PFSK-1 (cell line): ENCODE data around the gene NR1H3.

ENCODE experiments used
- POLR2AphosphoS5 ChIP-seq: IDR thresholded peaks from 2 replicates; pipeline ENCODE4 v1.6.1; 2012; ENCODE audit warnings: low read depth, mild to moderate bottlenecking, control low read depth, low read length, moderate library complexity
- SIN3A ChIP-seq: IDR thresholded peaks from 2 replicates; pipeline ENCODE4 v1.6.1; 2012; ENCODE audit warnings: mild to moderate bottlenecking, low read length, moderate library complexity, borderline replicate concordance; ENCODE audit not compliant: insufficient read depth
- TAF1 ChIP-seq: IDR thresholded peaks from 2 replicates; pipeline ENCODE4 v1.6.1; 2012; ENCODE audit warnings: low read length, control low read depth, borderline replicate concordance; ENCODE audit not compliant: insufficient read depth

DNA sequence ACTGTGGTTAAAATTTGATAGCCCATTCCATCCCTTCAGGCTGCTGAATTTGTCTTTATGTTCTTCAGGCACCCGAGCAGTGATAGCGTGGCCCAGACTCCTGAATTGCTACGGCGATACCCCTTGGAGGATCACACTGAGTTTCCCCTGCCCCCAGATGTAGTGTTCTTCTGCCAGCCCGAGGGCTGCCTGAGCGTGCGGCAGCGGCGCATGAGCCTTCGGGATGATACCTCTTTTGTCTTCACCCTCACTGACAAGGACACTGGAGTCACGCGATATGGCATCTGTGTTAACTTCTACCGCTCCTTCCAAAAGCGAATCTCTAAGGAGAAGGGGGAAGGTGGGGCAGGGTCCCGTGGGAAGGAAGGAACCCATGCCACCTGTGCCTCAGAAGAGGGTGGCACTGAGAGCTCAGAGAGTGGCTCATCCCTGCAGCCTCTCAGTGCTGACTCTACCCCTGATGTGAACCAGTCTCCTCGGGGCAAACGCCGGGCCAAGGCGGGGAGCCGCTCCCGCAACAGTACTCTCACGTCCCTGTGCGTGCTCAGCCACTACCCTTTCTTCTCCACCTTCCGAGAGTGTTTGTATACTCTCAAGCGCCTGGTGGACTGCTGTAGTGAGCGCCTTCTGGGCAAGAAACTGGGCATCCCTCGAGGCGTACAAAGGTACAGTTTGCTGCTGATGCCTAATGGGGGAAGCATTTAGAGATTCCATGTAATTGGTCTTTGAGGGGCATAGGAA lies 16.9 kb downstream of the NR1H3 start:
- no peak for TF ChIP-seq POLR2AphosphoS5
- no peak for TF ChIP-seq SIN3A
- TF ChIP-seq TAF1, result no peak
